LNCAP (cell line): ENCODE measurements around the gene MED9.

Experiments
- TF ChIP-seq, protein P1 (sequence below): fragments of 450-650 bp; IDR thresholded peaks from 2 replicates; pipeline ENCODE4 v1.5.1; 2017; ENCODE audit warnings: mild to moderate bottlenecking

MED9 gene

DNA sequence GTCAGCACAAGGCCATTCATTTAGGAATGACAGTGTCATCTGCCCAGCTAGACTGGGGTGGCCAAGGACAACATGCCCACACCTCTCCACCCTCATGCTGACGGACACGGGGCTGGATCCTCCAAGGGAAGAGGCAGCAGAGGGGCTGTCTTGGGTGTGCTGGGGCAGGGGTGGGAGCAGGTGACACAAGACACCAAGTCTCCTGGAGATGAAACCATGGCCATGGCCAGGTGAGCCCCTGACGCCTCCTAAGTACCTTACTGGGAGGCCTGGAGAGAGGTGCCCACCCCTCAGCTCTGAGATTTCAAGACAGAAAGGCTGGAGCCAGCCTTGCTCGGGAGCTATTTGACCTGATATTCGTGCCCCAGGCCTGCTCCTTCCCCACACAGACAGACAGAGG is 28.4 kb downstream of the MED9 start:
- TF ChIP-seq, protein P1, sequence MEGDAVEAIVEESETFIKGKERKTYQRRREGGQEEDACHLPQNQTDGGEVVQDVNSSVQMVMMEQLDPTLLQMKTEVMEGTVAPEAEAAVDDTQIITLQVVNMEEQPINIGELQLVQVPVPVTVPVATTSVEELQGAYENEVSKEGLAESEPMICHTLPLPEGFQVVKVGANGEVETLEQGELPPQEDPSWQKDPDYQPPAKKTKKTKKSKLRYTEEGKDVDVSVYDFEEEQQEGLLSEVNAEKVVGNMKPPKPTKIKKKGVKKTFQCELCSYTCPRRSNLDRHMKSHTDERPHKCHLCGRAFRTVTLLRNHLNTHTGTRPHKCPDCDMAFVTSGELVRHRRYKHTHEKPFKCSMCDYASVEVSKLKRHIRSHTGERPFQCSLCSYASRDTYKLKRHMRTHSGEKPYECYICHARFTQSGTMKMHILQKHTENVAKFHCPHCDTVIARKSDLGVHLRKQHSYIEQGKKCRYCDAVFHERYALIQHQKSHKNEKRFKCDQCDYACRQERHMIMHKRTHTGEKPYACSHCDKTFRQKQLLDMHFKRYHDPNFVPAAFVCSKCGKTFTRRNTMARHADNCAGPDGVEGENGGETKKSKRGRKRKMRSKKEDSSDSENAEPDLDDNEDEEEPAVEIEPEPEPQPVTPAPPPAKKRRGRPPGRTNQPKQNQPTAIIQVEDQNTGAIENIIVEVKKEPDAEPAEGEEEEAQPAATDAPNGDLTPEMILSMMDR, result no peak

DNA sequence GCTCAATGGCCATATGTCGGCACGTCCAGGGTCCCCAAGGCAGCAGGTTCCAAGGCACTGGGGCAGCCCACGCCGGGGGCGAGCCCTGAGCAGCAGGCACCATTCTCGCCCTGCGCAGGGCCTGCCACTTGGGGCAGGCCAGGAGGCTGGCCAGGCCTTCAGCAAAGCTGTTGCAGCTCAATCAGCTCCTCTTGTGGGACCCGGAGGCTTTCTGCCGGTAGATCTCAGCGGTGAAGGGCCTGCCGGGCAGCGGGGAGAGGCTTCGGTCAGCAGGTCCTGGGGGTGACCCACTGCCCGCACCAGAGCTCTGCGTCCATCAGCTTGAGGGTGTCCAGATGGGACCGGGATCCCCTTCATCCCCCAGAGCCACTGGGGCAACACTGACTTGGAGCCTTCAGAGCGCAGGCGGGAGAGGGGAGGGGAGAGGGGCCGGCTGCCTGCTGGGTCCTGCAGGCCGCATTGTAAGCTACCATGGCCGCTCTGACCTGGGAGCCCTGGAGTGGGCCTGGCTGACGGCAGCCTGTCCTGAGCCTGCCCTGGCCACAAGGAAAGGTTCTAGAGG is 28.9 kb downstream of the MED9 start:
- TF ChIP-seq, protein P1, result no peak

DNA sequence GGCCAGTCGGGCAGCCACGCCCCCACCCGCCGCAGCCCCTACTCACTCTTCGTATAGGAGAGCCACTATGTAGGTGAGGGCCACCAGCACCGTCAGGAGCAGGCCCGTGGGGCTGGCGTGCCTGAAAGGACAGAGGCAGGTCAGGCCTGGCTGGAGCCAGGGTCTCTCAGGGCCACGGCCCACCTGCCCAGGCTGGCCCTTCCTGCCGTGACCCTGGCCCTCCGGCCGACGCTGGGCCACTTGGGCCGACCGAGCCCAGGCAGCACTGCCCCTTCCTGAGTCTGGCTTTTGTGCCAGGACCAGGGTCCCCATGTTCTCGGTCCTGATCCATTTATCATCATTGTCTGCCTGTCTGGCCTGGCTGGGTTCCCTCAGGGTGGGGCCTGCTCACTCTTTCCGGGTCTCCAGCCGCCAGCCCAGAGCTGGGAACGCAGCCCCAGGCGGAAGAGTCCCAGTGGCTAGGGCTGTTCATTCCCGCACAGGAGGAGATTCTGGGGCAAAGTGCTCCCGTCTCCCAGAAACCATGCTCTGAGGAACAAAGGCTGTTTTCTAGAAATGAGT is 29.5 kb downstream of the MED9 start:
- TF ChIP-seq, protein P1, result no peak

GRCh38 chr17:17506893-17507464 is 30.2 kb downstream of the MED9 start:
- TF ChIP-seq, protein P1, result no peak

GRCh38 chr17:17507465-17508011 is 30.7 kb downstream of the MED9 start:
- TF ChIP-seq, protein P1, result no peak

DNA sequence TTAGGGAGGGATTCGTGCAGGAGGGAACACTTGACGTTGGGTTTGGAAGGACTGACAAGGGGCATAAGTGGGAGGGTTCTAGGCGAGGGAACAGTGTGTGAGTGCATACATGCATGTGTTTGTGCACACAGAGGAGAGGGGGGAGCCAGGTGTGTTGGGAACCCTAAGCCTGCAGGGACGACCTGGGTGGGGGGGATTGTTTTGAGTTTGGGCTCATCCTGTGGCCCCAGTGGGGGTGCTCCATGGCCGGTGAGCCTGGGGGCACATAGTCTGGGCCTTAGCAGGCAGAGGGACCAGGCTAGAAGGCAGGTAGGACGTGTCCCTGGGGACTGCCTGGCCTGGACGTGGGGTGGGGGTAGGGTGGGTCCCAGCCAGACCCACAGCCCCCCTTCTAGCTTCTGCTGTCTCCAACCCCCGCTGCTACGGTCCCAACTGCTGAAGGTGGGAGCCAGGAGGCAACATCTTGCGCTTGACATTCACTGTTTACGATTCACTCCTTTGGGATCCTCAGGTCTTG is 31.3 kb downstream of the MED9 start:
- TF ChIP-seq, protein P1, result no peak

GRCh38 chr17:17508646-17509591 is 32.1 kb downstream of the MED9 start:
- TF ChIP-seq, protein P1, result no peak
